NCI-H187 (cell line): ENCODE measurements around the gene ANGPTL2.

ENCODE experiments used
- DNase-seq, 2 experiments: peaks; one replicate each; lab custom pipeline; 2025; lab: John Stamatoyannopoulos, UW

The ANGPTL2 gene

GRCh38 chr9:127075624-127076372 lies 46.6 kb downstream of the ANGPTL2 start:
- no peak for DNase-seq

- DNase-seq: no peak
These were observed 47.6 kb downstream of the ANGPTL2 start for GRCh38 chr9:127074561-127075548.

- no peak for DNase-seq
These were observed 54.7 kb downstream of the ANGPTL2 start for GRCh38 chr9:127067603-127068220.

GRCh38 chr9:127066851-127067136 lies 55.6 kb downstream of the ANGPTL2 start:
- no peak for DNase-seq

- DNase-seq: no peak
These were observed 56.2 kb downstream of the ANGPTL2 start for GRCh38 chr9:127066060-127066850.

- no peak for DNase-seq
These were observed 56.8 kb downstream of the ANGPTL2 start for GRCh38 chr9:127065592-127065991.

GRCh38 chr9:127064335-127064734 lies 58.1 kb downstream of the ANGPTL2 start:
- DNase-seq: no peak

GRCh38 chr9:127061411-127061810 lies 61.0 kb downstream of the ANGPTL2 start:
- DNase-seq: no peak

GRCh38 chr9:127059765-127060361 lies 62.6 kb downstream of the ANGPTL2 start:
- DNase-seq: no peak

GRCh38 chr9:127059030-127059429 lies 63.4 kb downstream of the ANGPTL2 start:
- DNase-seq: no peak

- no peak for DNase-seq
These were observed 63.8 kb downstream of the ANGPTL2 start for GRCh38 chr9:127058645-127059021.

- no peak for DNase-seq
These were observed 64.3 kb downstream of the ANGPTL2 start for GRCh38 chr9:127058011-127058644.

GRCh38 chr9:127056446-127056845 lies 66.0 kb downstream of the ANGPTL2 start:
- DNase-seq: no peak

- DNase-seq: no peak
These were observed 66.6 kb downstream of the ANGPTL2 start for GRCh38 chr9:127055745-127056402.

- DNase-seq: no peak
These were observed 68.5 kb downstream of the ANGPTL2 start for GRCh38 chr9:127053960-127054359.

- DNase-seq: no peak
These were observed 69.2 kb downstream of the ANGPTL2 start for GRCh38 chr9:127053057-127053821.

- DNase-seq: no peak
These were observed 70.4 kb downstream of the ANGPTL2 start for GRCh38 chr9:127051881-127052595.

- no peak for DNase-seq
These were observed 71.8 kb downstream of the ANGPTL2 start for GRCh38 chr9:127050591-127051001.

GRCh38 chr9:127050152-127050551 lies 72.3 kb downstream of the ANGPTL2 start:
- no peak for DNase-seq
